K562 (cell line): ENCODE data around the gene SLC15A1. TPM values are rescaled to one million over a fixed set of nuclear protein-coding genes. Genes with fewer than 3 reads are reported as not detected.

ENCODE experiments used
- ATAC-seq: fragments of 200-7000 bp; cut with Tn5 transposase; 3 replicates; pipeline ENCODE4 v1.9.1; 2020; ENCODE audit warnings: moderate library complexity
- BruUV-seq: library from RNA; stranded (reverse); fragments of 400-500 nt; replicated peaks from 2 replicates; lab custom pipeline; 2021; lab: Mats Ljungman, UMichigan
- CTCF ChIA-PET: fragments of 300-600 bp; formaldehyde crosslinking; extraction: SDS; loops from one replicate; lab custom pipeline; 2021; ENCODE audit warnings: low intra/inter-chr PET ratio; lab: Yijun Ruan, JAX
- POLR2A ChIA-PET: fragments of 300-600, 350-650 bp; sonication (Branson Sonifier 250); formaldehyde crosslinking; extraction: SDS; loops from one replicate; lab custom pipeline; 2021; ENCODE audit warnings: antibody characterized with exemption, inconsistent platforms; lab: Yijun Ruan, JAX
- DNase-seq, 4 experiments: peaks; one replicate each; pipeline versions ENCODE4 v3.0.0 to v3.0.0-alpha.2; 2011 to 2018; ENCODE audit warnings: low spot score in 3 of 4, mixed read lengths in 3 of 4; ENCODE audit errors: extremely low read depth in 1 of 4
- FAIRE-seq: peaks from 2 replicates; lab custom pipeline; 2011; peaks lifted over from hg19 to GRCh38; lab: Jason Lieb, UNC
- H2AFZ ChIP-seq: 2 replicates; pipeline ENCODE4 v1.6.0; 2011; ENCODE audit warnings: low read depth, low read length, control low read depth, inconsistent platforms
- H3K27ac ChIP-seq: fragments of 200-600 bp; 3 replicates; pipeline ENCODE4 v1.8.0; 2011; ENCODE audit warnings: low read depth, mild to moderate bottlenecking, control low read depth, inconsistent platforms, low read length, moderate library complexity, mixed read lengths; ENCODE audit errors: extremely low read depth
- H3K27me3 ChIP-seq, 2 experiments: fragments of 300-600 bp in 1 of 2; 2 replicates in 1 of 2; 3 replicates in 1 of 2; pipeline versions ENCODE4 v1.6.0 to v1.8.0; 2011; ENCODE audit warnings: inconsistent platforms in 2 of 2, low read length in 2 of 2, mild to moderate bottlenecking in 1 of 2, mixed read lengths in 1 of 2, moderate library complexity in 1 of 2; ENCODE audit not compliant: control insufficient read depth in 2 of 2, insufficient read depth in 2 of 2
- H3K36me3 ChIP-seq: fragments of 300-600 bp; 3 replicates; pipeline ENCODE4 v1.8.0; 2011; ENCODE audit warnings: mild to moderate bottlenecking, low read length, inconsistent platforms; ENCODE audit not compliant: control insufficient read depth, insufficient read depth
- H3K4me1 ChIP-seq, 2 experiments: fragments of 200-600 bp in 1 of 2; replicated peaks in 1 of 2; 2 replicates in 1 of 2; 3 replicates in 1 of 2; pipeline versions ENCODE4 v1.5.1 to v1.8.0; 2011; ENCODE audit warnings: inconsistent platforms in 2 of 2, low read length in 2 of 2, mild to moderate bottlenecking in 1 of 2, mixed read lengths in 1 of 2, moderate library complexity in 1 of 2; ENCODE audit not compliant: control insufficient read depth in 2 of 2, insufficient read depth in 2 of 2
- H3K4me2 ChIP-seq: 2 replicates; pipeline ENCODE4 v1.6.1; 2011; ENCODE audit warnings: low read length, control low read depth, inconsistent platforms, mixed read lengths; ENCODE audit not compliant: insufficient read depth
- H3K4me3 ChIP-seq: fragments of 200-600 bp; sonication (generic), shearing (Covaris generic); 2 replicates; pipeline ENCODE4 v1.5.1; 2016; ENCODE audit warnings: control low read depth, inconsistent platforms
- H3K79me2 ChIP-seq: fragments of 200-600 bp; 3 replicates; pipeline ENCODE4 v1.8.0; 2011; ENCODE audit warnings: low read length, inconsistent platforms; ENCODE audit not compliant: control insufficient read depth, insufficient read depth
- H3K9ac ChIP-seq, 2 experiments: 2 replicates each; pipeline versions ENCODE4 v1.6.0 to v1.6.1; 2011; ENCODE audit warnings: low read depth in 2 of 2, low read length in 2 of 2, control low read depth in 1 of 2, inconsistent platforms in 1 of 2, mild to moderate bottlenecking in 1 of 2, mixed read lengths in 1 of 2; ENCODE audit not compliant: insufficient read depth in 1 of 2
- H3K9me1 ChIP-seq: one replicate; pipeline ENCODE4 v1.6.0; 2011; ENCODE audit warnings: inconsistent platforms, mild to moderate bottlenecking, low read length, moderate library complexity; ENCODE audit not compliant: control insufficient read depth, insufficient read depth
- H3K9me3 ChIP-seq: replicated peaks from 2 replicates; pipeline ENCODE4 v1.5.1; 2011; ENCODE audit warnings: low read depth, low read length, inconsistent platforms; ENCODE audit not compliant: control insufficient read depth, insufficient read depth
- H4K20me1 ChIP-seq: replicated peaks from 2 replicates; pipeline ENCODE4 v1.6.1; 2011; ENCODE audit warnings: low read length, inconsistent platforms, mixed read lengths; ENCODE audit not compliant: control insufficient read depth, insufficient read depth
- BDP1 ChIP-seq: IDR thresholded peaks from 3 replicates; pipeline ENCODE4 v1.6.1; 2011; ENCODE audit not compliant: insufficient read length, insufficient read depth
- FOS ChIP-seq: IDR thresholded peaks from 3 replicates; pipeline ENCODE4 v1.6.1; 2011; ENCODE audit not compliant: insufficient read length; ENCODE audit errors: extremely low read depth
- HCFC1 ChIP-seq: IDR thresholded peaks from 2 replicates; pipeline ENCODE4 v1.6.1; 2012; ENCODE audit warnings: low read depth, low read length, improper control_type of control experiment
- HNRNPK ChIP-seq: fragments of 200-400 bp; formaldehyde crosslinking; IDR thresholded peaks from one replicate; pipeline ENCODE4 v1.6.1; 2018; ENCODE audit warnings: mild to moderate bottlenecking, low read depth, low read length; ENCODE audit not compliant: poor library complexity, severe bottlenecking
- LCOR ChIP-seq: sonication (generic); formaldehyde crosslinking; IDR thresholded peaks from 2 replicates; pipeline ENCODE4 v1.8.0; 2022; ENCODE audit warnings: mild to moderate bottlenecking, missing genetic modification reagents
- NCOR1 ChIP-seq: fragments of 450-650 bp; IDR thresholded peaks from 2 replicates; pipeline ENCODE4 v1.6.1; 2016; ENCODE audit warnings: mild to moderate bottlenecking, moderate library complexity
- POLR3G ChIP-seq: IDR thresholded peaks from 2 replicates; pipeline ENCODE4 v1.6.1; 2011; ENCODE audit not compliant: insufficient read length, insufficient replicate concordance; ENCODE audit errors: extremely low read depth
- SNIP1 ChIP-seq: fragments of 450-650 bp; IDR thresholded peaks from 2 replicates; pipeline ENCODE4 v1.7.1; 2017; ENCODE audit warnings: low read depth, mild to moderate bottlenecking
- ZNF24 ChIP-seq: fragments of 450-650 bp; IDR thresholded peaks from 2 replicates; pipeline ENCODE4 v1.6.1; 2016
- ZNF263 ChIP-seq: sonication (generic); formaldehyde crosslinking; IDR thresholded peaks from 2 replicates; pipeline ENCODE4 v1.8.0; 2022; ENCODE audit warnings: mild to moderate bottlenecking, missing genetic modification reagents, borderline replicate concordance
- ZNF41 ChIP-seq: fragments of 250-450 bp; sonication (Bioruptor Pico); conservative IDR thresholded peaks from 2 replicates; pipeline ENCODE4 v1.4.0; 2020; ENCODE audit warnings: mild to moderate bottlenecking
- ZNF830 ChIP-seq: fragments of 250-450 bp; sonication (Bioruptor Pico); IDR thresholded peaks from 2 replicates; pipeline ENCODE4 v1.5.0; 2021; ENCODE audit warnings: mild to moderate bottlenecking
- WGBS: fragments of 100-300 bp; shearing (Covaris generic); methylation state at CpG from one replicate; pipeline ENCODE4 v1.1.6; 2016; ENCODE audit warnings: low coverage, mixed read lengths; ENCODE audit not compliant: insufficient coverage; ENCODE audit errors: missing lambda C conversion rate; 5-methylcytosine and 5-hydroxymethylcytosine counted together
- in situ Hi-C: fragments of 300-500 bp; cut with MboI; formaldehyde crosslinking; loops from 4 replicates; pipeline ENCODE4 v1.15.0; 2018; ENCODE audit warnings: inconsistent platforms, mixed read lengths
- intact Hi-C: fragments of 100-400 bp; cut with micrococcal nuclease; formaldehyde crosslinking; loops from 2 replicates; pipeline ENCODE4 v1.14.2; 2022
- polyA plus RNA-seq, 8 experiments: library from polyadenylated mRNA; depleted of rRNA in 4 of 8; stranded (reverse) in 5 of 8; unstranded in 3 of 8; fragments of >200 nt; fragmentation: Nextera tagmentation in 2 of 8; fragmentation: Illumina TruSeq in 1 of 8; extraction: Ambion mirVana in 2 of 8; extraction: Trizol in 1 of 8; gene quantifications; 2 replicates each; pipeline versions ENCODE4 v1.2.1 to v1.2.3, GENCODE V29; 2011 to 2014; ENCODE audit warnings: inconsistent platforms in 1 of 8, missing spikeins in 1 of 8
- total RNA-seq, 7 experiments: library from RNA; depleted of rRNA in 6 of 7; stranded (reverse); fragments of >200 nt in 6 of 7; fragmentation: Illumina TruSeq in 2 of 7; extraction: Trizol in 2 of 7; gene quantifications; 2 replicates each; pipeline versions ENCODE4 v1.2.1 to v1.2.3, GENCODE V29; 2011 to 2021; ENCODE audit warnings: low replicate concordance in 1 of 7
- TF ChIP-seq, protein P1 (sequence below): fragments of 450-650 bp; IDR thresholded peaks from 2 replicates; pipeline ENCODE4 v1.7.0; 2016; ENCODE audit warnings: borderline replicate concordance
- TF ChIP-seq, protein P2 (sequence below), 3 experiments: fragments of 200-800 bp in 1 of 3; fragments of 250-450 bp in 1 of 3; fragments of 450-650 bp in 1 of 3; sonication (Bioruptor Pico) in 1 of 3; sonication (Bioruptor generic) in 1 of 3; formaldehyde crosslinking in 1 of 3; IDR thresholded peaks; 2 replicates each; pipeline versions ENCODE4 v1.6.1 to v1.8.0; 2016 to 2022; ENCODE audit warnings: mild to moderate bottlenecking in 2 of 3, missing genetic modification characterization in 2 of 3, missing compliant biosample characterization in 1 of 3, moderate library complexity in 1 of 3

The SLC15A1 gene
- total and polyA plus RNA-seq, 9 of the 15 experiments (the other 6 are each of a cell fraction or from before 2014, with no cell fraction given), result not detected

DNA sequence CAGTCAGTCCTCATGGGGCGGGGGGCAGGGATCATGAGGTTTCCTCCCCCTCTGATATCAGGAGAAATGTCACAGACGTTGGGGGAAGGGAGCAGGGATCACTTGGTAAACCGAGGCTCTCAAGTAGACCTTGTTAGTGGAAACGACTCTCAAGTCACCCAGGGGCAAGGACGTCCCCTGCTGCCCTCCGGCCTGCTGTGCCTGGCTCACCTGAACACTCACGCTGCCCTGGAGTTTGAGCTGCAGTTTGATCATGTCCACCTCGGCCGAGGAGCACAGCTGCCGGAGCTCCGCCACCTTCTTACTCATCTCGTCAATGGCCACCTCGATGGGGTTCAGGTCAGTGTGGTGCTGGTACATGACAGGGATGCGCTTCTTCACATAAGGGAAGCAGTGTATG, 47.6 kb upstream of the SLC15A1 start:
- Histone ChIP-seq H3K4me3 (no peak overlapping the region), H3K9me3 (no peaks in the 10 kb centered on the region), H3K4me1 (peaks cover 7 to 14% of the 10 kb centered on the region in 2 experiments; a peak in 4 of 5 replicates), H3K9ac (no peak overlapping the region), H3K9me1 (no peaks in the 10 kb centered on the region), H3K4me2 (no peak overlapping the region), H3K79me2 (no peaks in the 10 kb centered on the region), H3K27ac (no peak overlapping the region), H4K20me1 (no peaks in the 10 kb centered on the region), H3K36me3 (peaks cover 26% of the 10 kb centered on the region; the same call in 2 of the 3 replicates), H3K27me3 (no peaks in the 10 kb centered on the region), H2AFZ (no peak overlapping the region)
- in situ Hi-C loops, result no loop called here
- BruUV-seq, result no TSS peak
- TF ChIP-seq ZNF263 (CRISPR knock-in tag), result no peak
- no peak for TF ChIP-seq NCOR1
- no peak for TF ChIP-seq ZNF24
- no peak for TF ChIP-seq FOS
- no peak for TF ChIP-seq HNRNPK
- no peak for TF ChIP-seq POLR3G
- TF ChIP-seq, protein P1, sequence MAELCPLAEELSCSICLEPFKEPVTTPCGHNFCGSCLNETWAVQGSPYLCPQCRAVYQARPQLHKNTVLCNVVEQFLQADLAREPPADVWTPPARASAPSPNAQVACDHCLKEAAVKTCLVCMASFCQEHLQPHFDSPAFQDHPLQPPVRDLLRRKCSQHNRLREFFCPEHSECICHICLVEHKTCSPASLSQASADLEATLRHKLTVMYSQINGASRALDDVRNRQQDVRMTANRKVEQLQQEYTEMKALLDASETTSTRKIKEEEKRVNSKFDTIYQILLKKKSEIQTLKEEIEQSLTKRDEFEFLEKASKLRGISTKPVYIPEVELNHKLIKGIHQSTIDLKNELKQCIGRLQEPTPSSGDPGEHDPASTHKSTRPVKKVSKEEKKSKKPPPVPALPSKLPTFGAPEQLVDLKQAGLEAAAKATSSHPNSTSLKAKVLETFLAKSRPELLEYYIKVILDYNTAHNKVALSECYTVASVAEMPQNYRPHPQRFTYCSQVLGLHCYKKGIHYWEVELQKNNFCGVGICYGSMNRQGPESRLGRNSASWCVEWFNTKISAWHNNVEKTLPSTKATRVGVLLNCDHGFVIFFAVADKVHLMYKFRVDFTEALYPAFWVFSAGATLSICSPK, result no peak
- no peak for TF ChIP-seq BDP1
- no peak for TF ChIP-seq ZNF830 (CRISPR knock-in tag)
- no peak for TF ChIP-seq LCOR (CRISPR knock-in tag)
- TF ChIP-seq ZNF41 (CRISPR knock-in tag), result no peak
- no peak for TF ChIP-seq HCFC1
- TF ChIP-seq SNIP1, result no peak
- TF ChIP-seq, protein P2, sequence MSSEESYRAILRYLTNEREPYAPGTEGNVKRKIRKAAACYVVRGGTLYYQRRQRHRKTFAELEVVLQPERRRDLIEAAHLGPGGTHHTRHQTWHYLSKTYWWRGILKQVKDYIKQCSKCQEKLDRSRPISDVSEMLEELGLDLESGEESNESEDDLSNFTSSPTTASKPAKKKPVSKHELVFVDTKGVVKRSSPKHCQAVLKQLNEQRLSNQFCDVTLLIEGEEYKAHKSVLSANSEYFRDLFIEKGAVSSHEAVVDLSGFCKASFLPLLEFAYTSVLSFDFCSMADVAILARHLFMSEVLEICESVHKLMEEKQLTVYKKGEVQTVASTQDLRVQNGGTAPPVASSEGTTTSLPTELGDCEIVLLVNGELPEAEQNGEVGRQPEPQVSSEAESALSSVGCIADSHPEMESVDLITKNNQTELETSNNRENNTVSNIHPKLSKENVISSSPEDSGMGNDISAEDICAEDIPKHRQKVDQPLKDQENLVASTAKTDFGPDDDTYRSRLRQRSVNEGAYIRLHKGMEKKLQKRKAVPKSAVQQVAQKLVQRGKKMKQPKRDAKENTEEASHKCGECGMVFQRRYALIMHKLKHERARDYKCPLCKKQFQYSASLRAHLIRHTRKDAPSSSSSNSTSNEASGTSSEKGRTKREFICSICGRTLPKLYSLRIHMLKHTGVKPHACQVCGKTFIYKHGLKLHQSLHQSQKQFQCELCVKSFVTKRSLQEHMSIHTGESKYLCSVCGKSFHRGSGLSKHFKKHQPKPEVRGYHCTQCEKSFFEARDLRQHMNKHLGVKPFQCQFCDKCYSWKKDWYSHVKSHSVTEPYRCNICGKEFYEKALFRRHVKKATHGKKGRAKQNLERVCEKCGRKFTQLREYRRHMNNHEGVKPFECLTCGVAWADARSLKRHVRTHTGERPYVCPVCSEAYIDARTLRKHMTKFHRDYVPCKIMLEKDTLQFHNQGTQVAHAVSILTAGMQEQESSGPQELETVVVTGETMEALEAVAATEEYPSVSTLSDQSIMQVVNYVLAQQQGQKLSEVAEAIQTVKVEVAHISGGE (CRISPR knock-in tag; IDR thresholded peaks at IDR 0.05), result no peak
- ATAC-seq (no peak), DNase-seq (no peak), FAIRE-seq (no peak)
- ChIA-PET POLR2A (no interaction called here), CTCF (no interaction called here)
- 86% methylated on average over 8 of the region's 14 CpGs for WGBS
- intact Hi-C loops, result no loop called here
